Stimulated activated CD4-positive, alpha-beta T cell treated with anti-CD3 and anti-CD28 coated beads, Interleukin-2, amount 100 ng/mL, for 48 hours (primary cell): Measurements from ENCODE around the gene FBXO38.

Experiments used
- DNase-seq, 2 donors: peaks; one replicate each; pipeline ENCODE4 v3.0.0-alpha.2; 2020

Gene FBXO38

DNA sequence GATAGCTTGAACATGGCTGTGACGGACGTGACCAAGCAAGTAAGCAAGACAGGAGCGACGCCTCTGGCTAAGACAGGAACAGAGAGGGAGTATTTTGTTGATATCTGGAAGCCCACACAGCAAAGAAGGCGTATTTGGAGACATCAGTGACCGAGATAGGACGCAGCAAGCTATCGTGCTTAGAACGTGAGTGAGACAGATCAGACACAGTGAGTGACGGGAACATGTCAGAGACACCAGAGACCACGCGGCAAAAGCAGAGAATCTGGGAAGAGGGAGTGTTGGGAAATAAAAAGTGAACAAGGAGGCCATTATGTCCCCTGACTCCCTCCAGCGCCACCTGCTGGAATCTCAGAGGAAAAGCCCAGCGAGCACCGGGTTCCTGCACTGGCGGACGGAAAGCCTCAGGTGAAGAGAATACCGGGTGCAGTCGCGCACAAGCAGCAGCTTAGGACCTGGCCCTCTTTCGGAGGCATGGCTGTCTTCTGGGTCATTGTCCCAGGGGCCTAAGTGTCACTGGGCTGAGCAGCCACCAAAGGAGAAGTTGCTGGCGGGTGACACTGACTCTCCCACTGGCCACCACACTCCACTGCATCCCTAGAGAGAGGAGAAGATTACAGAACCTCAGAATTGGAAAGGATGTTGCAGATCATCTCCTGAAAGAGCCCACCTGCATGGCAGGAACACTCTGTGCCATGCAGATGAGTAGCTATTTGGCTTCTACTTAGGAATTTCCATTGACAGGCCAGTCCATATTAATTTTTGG lies 99.1 kb downstream of the FBXO38 start:
- DNase-seq: peak; percentile 62 to 65

DNA sequence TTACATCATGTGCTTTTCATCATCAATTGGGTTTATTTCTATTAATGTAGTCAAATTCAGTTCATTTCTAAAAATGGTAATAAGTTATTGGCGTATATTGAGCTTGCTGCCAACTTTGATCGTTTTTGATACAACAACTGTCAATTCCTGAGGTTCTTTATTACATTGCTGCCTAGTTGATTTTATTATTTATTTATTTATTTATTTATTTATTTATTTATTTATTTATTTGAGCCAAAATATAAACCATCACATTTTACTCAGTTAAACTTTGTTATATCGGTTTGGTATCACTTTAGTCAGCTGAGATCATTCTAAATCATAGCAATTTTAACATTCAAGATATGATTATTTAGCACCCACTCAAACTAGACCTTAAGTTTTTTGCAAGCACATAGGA lies 100.0 kb downstream of the FBXO38 start:
- DNase-seq: no peak

DNA sequence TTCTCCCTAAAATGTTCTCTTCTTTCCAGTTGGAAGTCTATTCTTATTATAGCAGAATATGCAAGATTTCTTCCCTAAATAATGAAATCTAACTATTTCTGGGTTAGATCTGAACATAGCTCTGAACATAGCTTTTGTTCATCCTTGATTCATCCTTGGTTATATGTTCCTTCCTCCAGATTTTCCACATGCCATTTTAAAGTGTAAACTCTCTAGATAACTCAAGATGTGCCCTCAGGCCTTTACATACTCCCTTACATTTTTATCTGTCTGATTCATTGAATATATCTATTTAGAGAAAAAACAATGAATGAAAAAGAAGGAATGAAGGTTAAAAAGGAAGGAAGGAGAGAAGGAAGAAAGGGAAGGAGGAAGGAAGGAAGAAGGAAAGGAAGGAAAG lies 100.9 kb downstream of the FBXO38 start:
- DNase-seq: no peak

DNA sequence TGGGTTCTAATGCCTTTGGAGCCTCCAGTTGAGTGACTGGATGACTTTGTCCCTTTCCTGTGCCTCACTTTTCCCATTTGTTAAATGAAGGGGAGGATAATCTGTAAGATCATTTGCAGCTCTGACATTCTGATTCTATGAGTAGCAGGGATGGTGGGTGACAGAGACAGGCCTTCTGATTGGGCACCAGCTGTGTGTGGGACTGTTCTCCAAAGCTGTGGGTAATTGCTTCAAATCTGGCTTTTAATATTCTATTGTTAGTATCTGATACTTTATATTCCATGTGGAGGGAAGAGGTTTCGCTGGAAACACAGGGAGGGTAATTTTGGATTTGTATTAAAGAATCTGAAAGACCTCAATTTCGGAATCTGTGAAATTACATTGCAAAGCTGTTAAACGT lies 102.7 kb downstream of the FBXO38 start:
- DNase-seq: no peak

DNA sequence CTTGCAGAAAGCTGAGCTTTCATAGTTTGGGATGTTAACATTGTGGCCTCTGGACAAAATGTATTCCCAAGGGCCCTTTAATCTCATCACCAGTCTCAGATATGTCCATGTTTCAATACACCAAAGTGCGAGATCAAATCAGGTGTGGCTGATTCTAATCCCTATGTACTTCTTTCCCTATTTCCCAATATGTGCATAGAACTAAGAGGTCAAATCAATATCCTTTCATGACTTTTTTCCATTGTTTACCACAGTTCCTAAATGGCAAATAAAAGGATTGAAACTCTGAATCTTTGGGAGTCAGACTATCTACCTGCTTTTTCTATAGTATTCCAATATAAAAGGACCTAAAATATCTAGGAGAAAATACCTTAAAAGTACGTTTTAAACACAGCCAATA lies 105.0 kb downstream of the FBXO38 start:
- DNase-seq: no peak

DNA sequence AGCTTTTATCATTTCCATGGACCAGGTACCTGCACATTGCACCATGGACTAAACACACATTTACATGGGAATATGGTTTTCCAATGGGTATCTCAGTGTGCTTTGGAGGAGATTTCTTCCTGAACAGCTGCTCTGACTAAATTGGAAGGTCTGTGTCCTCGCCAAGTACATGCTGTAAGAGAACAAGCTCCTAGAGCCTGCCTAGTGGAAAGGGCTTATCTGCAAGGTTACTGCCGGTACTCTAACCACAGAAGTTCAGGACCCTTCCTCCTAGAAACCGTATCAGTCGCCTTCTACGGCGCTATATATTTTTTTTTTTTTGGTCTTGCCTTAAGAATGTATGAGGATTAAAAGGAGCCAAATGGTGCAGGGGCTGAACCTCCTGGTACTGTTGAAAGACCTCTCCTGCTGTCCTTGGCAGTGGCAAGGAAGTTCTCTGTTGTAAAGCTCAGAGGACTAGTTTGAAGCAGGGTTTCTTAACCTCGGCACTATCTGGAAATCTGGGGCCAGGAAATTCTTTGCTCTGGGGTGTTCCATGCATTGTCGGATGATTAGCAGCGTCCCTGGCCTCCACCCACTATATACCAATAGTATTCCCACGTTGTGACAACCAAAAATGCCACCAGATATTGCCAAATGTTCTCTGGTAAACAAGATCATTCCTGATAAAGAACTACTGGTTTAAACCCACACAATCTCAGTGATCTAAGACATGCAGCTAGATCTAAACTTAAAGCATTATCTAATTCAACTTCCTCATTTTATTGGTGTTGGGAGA lies 107.4 kb downstream of the FBXO38 start:
- no peak for DNase-seq

DNA sequence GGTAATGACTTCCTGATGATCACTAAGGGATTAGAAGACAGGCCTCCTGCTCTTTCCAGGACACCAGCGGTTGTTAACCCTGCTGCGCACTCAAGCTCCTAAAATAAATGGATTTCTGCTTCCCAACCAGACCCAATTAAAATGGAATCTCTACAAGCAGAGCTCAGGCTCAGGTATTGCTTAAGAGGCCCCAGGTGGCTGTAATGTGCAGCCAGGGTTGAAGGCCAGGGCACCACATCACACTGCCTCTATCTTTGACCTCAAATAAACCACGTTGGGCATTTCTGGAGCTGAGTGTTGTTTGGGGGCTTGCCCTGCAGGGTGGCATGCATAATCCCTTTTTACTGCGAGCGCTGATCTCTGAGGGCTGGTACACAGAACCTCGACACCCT lies 108.0 kb downstream of the FBXO38 start:
- DNase-seq: no peak

DNA sequence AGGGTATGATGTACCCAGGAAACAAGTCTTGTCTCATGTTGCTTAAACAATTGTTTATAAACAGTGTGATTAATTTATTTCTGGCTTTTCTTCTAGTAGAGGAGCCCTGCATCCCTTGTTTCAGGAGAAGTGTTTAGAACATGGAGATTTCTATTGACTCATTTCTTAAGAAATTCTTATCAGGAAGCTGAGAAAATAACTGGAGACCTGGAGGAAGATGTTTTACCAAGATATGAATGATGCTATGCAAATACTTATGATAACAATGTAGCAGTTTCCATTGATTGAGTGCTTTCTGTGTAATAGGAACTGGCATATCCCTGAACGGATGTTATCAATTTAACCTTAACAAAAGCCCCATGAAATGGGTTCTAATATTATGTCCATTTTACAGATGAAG lies 108.6 kb downstream of the FBXO38 start:
- no peak for DNase-seq
